B cell (primary cell): ENCODE results near the gene RAD51B. TPM values are rescaled to one million over a fixed set of nuclear protein-coding genes. Genes with fewer than 3 reads are reported as not detected.

Experiments used
- ATAC-seq: fragments of 200-7000 bp; cut with Tn5 transposase; one replicate; pipeline ENCODE4 v1.10.0; 2021; ENCODE audit warnings: low read depth, mild to moderate bottlenecking, moderate number of reproducible peaks, moderate library complexity
- CTCF ChIA-PET: fragments of 350-600 bp; sonication (Branson Sonifier 250); formaldehyde crosslinking; loops from one replicate; lab custom pipeline; 2021; ENCODE audit warnings: antibody characterized with exemption, inconsistent platforms; lab: Charles Lee
- POLR2A ChIA-PET: fragments of 350-600 bp; sonication (Branson Sonifier 250); formaldehyde crosslinking; loops from one replicate; lab custom pipeline; 2021; ENCODE audit warnings: antibody characterized with exemption; lab: Charles Lee
- DNase-seq: peaks from one replicate; pipeline ENCODE4 v3.0.0; 2013
- H2AFZ ChIP-seq: 2 replicates; pipeline ENCODE4 v1.6.1; 2012; ENCODE audit warnings: mild to moderate bottlenecking, low read depth, low read length; ENCODE audit not compliant: insufficient read depth, poor library complexity, severe bottlenecking
- H3K27ac ChIP-seq, 2 donors: 1 replicate in 1 of 2; 2 replicates in 1 of 2; pipeline ENCODE4 v1.5.1; 2012 to 2013; ENCODE audit warnings: low read length in 2 of 2, mild to moderate bottlenecking in 2 of 2, moderate library complexity in 1 of 2
- H3K27me3 ChIP-seq, 4 experiments: fragments of 200-600 bp in 1 of 4; sonication (generic) in 1 of 4; replicated peaks in 1 of 4; 1 replicate in 2 of 4; 2 replicates in 2 of 4; pipeline versions ENCODE4 v1.6.1 to v1.7.0; 2013 to 2016; ENCODE audit warnings: low read length in 3 of 4, mild to moderate bottlenecking in 2 of 4, mixed read lengths in 1 of 4, moderate library complexity in 1 of 4; ENCODE audit not compliant: insufficient read depth in 4 of 4, control insufficient read depth in 3 of 4; ENCODE audit errors: control extremely low read depth in 1 of 4
- H3K36me3 ChIP-seq, 2 experiments: replicated peaks in 1 of 2; 1 replicate in 1 of 2; 2 replicates in 1 of 2; pipeline versions ENCODE4 v1.6.1 to v1.7.1; 2013; ENCODE audit warnings: low read length in 1 of 2; ENCODE audit not compliant: insufficient read depth in 2 of 2, control insufficient read depth in 1 of 2; ENCODE audit errors: control extremely low read depth in 1 of 2, extremely low read depth in 1 of 2
- H3K4me1 ChIP-seq, 2 donors: fragments of 200-600 bp in 1 of 2; sonication (generic) in 1 of 2; 1 replicate in 1 of 2; 2 replicates in 1 of 2; pipeline versions ENCODE4 v1.5.1 to v1.6.1; 2013 to 2017; ENCODE audit warnings: low read length in 2 of 2; ENCODE audit not compliant: control insufficient read depth in 2 of 2, insufficient read depth in 2 of 2
- H3K4me2 ChIP-seq: replicated peaks from 2 replicates; pipeline ENCODE3; 2012; ENCODE audit warnings: mild to moderate bottlenecking, low read depth, low read length; ENCODE audit not compliant: poor library complexity, severe bottlenecking
- H3K4me3 ChIP-seq, 5 experiments: fragments of 200-600 bp in 1 of 5; sonication (generic) in 1 of 5; 1 replicate in 3 of 5; 2 replicates in 2 of 5; pipeline versions ENCODE4 v1.5.1 to v1.7.0; 2011 to 2016; ENCODE audit warnings: low read length in 4 of 5, mild to moderate bottlenecking in 4 of 5, low read depth in 2 of 5, control low read depth in 1 of 5, moderate library complexity in 1 of 5; ENCODE audit not compliant: insufficient read depth in 1 of 5; ENCODE audit errors: control extremely low read depth in 1 of 5, extremely low read depth in 1 of 5
- H3K79me2 ChIP-seq: fragments of 200-600 bp; sonication (generic); one replicate; pipeline ENCODE4 v1.6.0; 2016; ENCODE audit warnings: low read length; ENCODE audit not compliant: control insufficient read depth, insufficient read depth
- H3K9ac ChIP-seq: fragments of 200-600 bp; sonication (generic); 2 replicates; pipeline ENCODE4 v1.6.1; 2017; ENCODE audit warnings: mild to moderate bottlenecking, low read length, moderate library complexity
- H3K9me3 ChIP-seq, 3 donors: one replicate each; pipeline versions ENCODE4 v1.6.1 to v1.7.1; 2013; ENCODE audit warnings: low read length in 2 of 3; ENCODE audit not compliant: control insufficient read depth in 2 of 3, insufficient read depth in 1 of 3; ENCODE audit errors: control extremely low read depth in 1 of 3
- H4K20me1 ChIP-seq: 2 replicates; pipeline ENCODE4 v1.6.0; 2012; ENCODE audit warnings: mild to moderate bottlenecking, low read length; ENCODE audit not compliant: insufficient read depth, control insufficient read depth, poor library complexity, severe bottlenecking
- H3K27ac Mint-ChIP-seq: one replicate; pipeline ENCODE4 v1.8.0; 2021; ENCODE audit warnings: mixed read lengths
- H3K27me3 Mint-ChIP-seq: one replicate; pipeline ENCODE4 v1.8.0; 2021; ENCODE audit warnings: mixed read lengths
- H3K4me1 Mint-ChIP-seq: one replicate; pipeline ENCODE4 v1.8.0; 2021; ENCODE audit warnings: mixed read lengths
- H3K4me3 Mint-ChIP-seq: one replicate; pipeline ENCODE4 v1.8.0; 2021; ENCODE audit warnings: mixed read lengths
- H3K9me3 Mint-ChIP-seq: one replicate; pipeline ENCODE4 v1.8.0; 2022; ENCODE audit warnings: mixed read lengths; ENCODE audit not compliant: insufficient read depth
- EZH2 ChIP-seq: IDR thresholded peaks from 2 replicates; pipeline ENCODE4 v1.6.1; 2012; ENCODE audit warnings: borderline replicate concordance, low read depth, mild to moderate bottlenecking, moderate library complexity, low read length; ENCODE audit not compliant: insufficient read depth, poor library complexity, severe bottlenecking
- WGBS: methylation state at CpG from one replicate; pipeline ENCODE4 v1.1.5; 2013; ENCODE audit warnings: missing lambda C conversion rate; ENCODE audit not compliant: insufficient coverage; 5-methylcytosine and 5-hydroxymethylcytosine counted together
- intact Hi-C: fragments of 100-400 bp; cut with micrococcal nuclease; formaldehyde crosslinking; loops from one replicate; pipeline ENCODE4 v1.10.0; 2022
- polyA plus RNA-seq: library from polyadenylated mRNA; depleted of rRNA; stranded (reverse); fragments of >200 nt; gene quantifications from 2 replicates; pipeline ENCODE4 v1.2.3, GENCODE V29; 2012
- total RNA-seq, 2 donors: library from RNA; stranded (reverse); fragments of 120-200 nt in 1 of 2; gene quantifications; 1 replicate in 1 of 2; 2 replicates in 1 of 2; pipeline versions ENCODE4 v1.2.3 to v1.2.4, GENCODE V29; 2013 to 2022
- TF ChIP-seq, protein P1 (sequence below): fragments of 200-600 bp; IDR thresholded peaks from one replicate; pipeline ENCODE4 v1.8.0; 2022; ENCODE audit warnings: antibody characterized with exemption, mild to moderate bottlenecking

Gene RAD51B
- total and polyA plus RNA-seq, 2 donors (not counting 1 experiment from before 2014, with no cell fraction given): 6.5 to 60.6 TPM

GRCh38 chr14:68413509-68413908, 593.9 kb downstream of the RAD51B start:
- Histone ChIP-seq H3K4me1 (peaks cover 25 to 26% of the 10 kb centered on the region in 2 donors), H2AFZ (no peak overlapping the region), H3K4me2 (no peak overlapping the region), H3K79me2 (peaks cover 16% of the 10 kb centered on the region), H3K9me3 (no peaks in the 10 kb centered on the region), H3K27me3 (no peaks in the 10 kb centered on the region), H3K4me3 (no peak overlapping the region), H3K36me3 (no peaks in the 10 kb centered on the region), H3K9ac (no peak overlapping the region), H3K27ac (no peak overlapping the region), H4K20me1 (no peaks in the 10 kb centered on the region)
- CTCF ChIA-PET: no interaction called here
- ATAC-seq: no peak
- H3K4me1 Mint-ChIP-seq: peaks cover 40% of the 10 kb centered on the region
- H3K4me3 Mint-ChIP-seq: no peak overlapping the region
- POLR2A ChIA-PET: no interaction called here
- WGBS: no CpG with 5 or more reads among the region's 3 CpGs
- no peaks in the 10 kb centered on the region for H3K9me3 Mint-ChIP-seq
- TF ChIP-seq, protein P1, sequence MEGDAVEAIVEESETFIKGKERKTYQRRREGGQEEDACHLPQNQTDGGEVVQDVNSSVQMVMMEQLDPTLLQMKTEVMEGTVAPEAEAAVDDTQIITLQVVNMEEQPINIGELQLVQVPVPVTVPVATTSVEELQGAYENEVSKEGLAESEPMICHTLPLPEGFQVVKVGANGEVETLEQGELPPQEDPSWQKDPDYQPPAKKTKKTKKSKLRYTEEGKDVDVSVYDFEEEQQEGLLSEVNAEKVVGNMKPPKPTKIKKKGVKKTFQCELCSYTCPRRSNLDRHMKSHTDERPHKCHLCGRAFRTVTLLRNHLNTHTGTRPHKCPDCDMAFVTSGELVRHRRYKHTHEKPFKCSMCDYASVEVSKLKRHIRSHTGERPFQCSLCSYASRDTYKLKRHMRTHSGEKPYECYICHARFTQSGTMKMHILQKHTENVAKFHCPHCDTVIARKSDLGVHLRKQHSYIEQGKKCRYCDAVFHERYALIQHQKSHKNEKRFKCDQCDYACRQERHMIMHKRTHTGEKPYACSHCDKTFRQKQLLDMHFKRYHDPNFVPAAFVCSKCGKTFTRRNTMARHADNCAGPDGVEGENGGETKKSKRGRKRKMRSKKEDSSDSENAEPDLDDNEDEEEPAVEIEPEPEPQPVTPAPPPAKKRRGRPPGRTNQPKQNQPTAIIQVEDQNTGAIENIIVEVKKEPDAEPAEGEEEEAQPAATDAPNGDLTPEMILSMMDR: no peak
- no peak for TF ChIP-seq EZH2
- no peak for DNase-seq
- intact Hi-C loops: no loop called here
- H3K27me3 Mint-ChIP-seq: no peaks in the 10 kb centered on the region
- no peak overlapping the region for H3K27ac Mint-ChIP-seq

- H3K4me2 ChIP-seq: no peak overlapping the region
- WGBS: 100% methylated on average over 1 of the region's 2 CpGs
These were observed 594.5 kb downstream of the RAD51B start for GRCh38 chr14:68414121-68414520.

More at GRCh38 chr14:68414121-68414520, 594.5 kb downstream of the RAD51B start:
- ChIA-PET CTCF (interaction anchor here (0.8 kb wide), 1 partner anchor 165 kb away, joined by 3 read pairs; no protein-coding TSS in a partner anchor), POLR2A (no interaction called here)
- no peak for ATAC-seq
- Histone ChIP-seq H3K9me3 (no peaks in the 10 kb centered on the region), H3K4me1 (peaks cover 20 to 22% of the 10 kb centered on the region in 2 donors), H4K20me1 (no peaks in the 10 kb centered on the region), H3K9ac (no peak overlapping the region), H3K79me2 (peaks cover 15% of the 10 kb centered on the region), H3K27me3 (no peaks in the 10 kb centered on the region), H2AFZ (no peak overlapping the region), H3K36me3 (no peaks in the 10 kb centered on the region), H3K27ac (no peak overlapping the region), H3K4me3 (no peak overlapping the region)
- TF ChIP-seq EZH2: no peak
- TF ChIP-seq, protein P1: no peak
- intact Hi-C loops: no loop called here
- H3K4me3 Mint-ChIP-seq: no peak overlapping the region
- H3K9me3 Mint-ChIP-seq: no peaks in the 10 kb centered on the region
- no peaks in the 10 kb centered on the region for H3K27me3 Mint-ChIP-seq
- peaks cover 41% of the 10 kb centered on the region for H3K4me1 Mint-ChIP-seq
- H3K27ac Mint-ChIP-seq: no peak overlapping the region
- DNase-seq: no peak
